Sigmoid colon (tissue), 4 donors: Measurements from ENCODE around the gene GPATCH2.

ENCODE experiments used
- EP300 ChIP-seq, 4 donors: sonication (generic); formaldehyde crosslinking; IDR thresholded peaks; one replicate each; pipeline ENCODE4 v1.6.1; 2017; ENCODE audit warnings: antibody characterized with exemption in 4 of 4
- POLR2A ChIP-seq, 2 donors: fragments of 450-650 bp; IDR thresholded peaks; one replicate each; pipeline ENCODE4 v1.6.1; 2016; ENCODE audit warnings: antibody characterized with exemption in 2 of 2, mild to moderate bottlenecking in 2 of 2, moderate library complexity in 2 of 2
- POLR2AphosphoS5 ChIP-seq, 4 donors: sonication (generic); formaldehyde crosslinking; IDR thresholded peaks; one replicate each; pipeline ENCODE4 v1.6.1; 2017; ENCODE audit warnings: antibody characterized with exemption in 4 of 4
- TF ChIP-seq, protein P1 (sequence below), 4 experiments: fragments of 450-650 bp in 3 of 4; fragments of 200-600 bp in 1 of 4; IDR thresholded peaks; one replicate each; pipeline ENCODE4 v1.5.1; 2016 to 2019; ENCODE audit warnings: antibody characterized with exemption in 4 of 4, mild to moderate bottlenecking in 3 of 4, moderate library complexity in 2 of 4

DNA sequence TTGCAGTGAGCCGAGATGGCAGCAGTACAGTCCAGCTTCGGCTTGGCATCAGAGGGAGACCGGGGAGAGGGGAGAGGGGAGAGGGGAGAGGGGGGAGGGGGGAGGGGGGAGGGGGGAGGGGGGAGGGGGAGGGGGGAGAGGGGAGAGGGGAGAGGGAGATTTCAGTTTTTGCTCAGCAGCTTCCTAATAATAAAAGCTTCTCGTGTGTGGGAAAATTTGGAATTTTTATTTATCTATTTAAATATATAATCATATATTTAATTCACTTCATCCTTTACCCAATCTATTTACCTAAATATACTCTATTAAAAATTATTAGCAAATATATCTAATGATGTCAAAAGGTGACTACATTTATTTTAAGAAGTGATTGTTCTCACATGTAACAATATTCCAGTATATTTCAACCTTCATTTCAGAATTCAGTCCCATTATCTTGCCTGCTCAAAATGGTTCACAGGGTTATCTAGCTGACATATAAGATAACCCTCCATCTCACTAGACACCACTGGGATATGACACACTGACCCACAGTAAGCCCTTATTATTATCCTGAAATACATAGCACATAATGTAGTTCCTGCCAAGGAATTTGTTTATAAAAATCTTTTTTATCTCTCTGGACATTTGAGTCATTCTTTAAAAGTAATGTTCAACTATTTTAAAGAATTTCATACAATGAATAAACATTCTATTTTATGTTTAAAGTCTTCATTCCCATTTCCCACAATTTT lies 105.9 kb downstream of the GPATCH2 start:
- TF ChIP-seq, protein P1, sequence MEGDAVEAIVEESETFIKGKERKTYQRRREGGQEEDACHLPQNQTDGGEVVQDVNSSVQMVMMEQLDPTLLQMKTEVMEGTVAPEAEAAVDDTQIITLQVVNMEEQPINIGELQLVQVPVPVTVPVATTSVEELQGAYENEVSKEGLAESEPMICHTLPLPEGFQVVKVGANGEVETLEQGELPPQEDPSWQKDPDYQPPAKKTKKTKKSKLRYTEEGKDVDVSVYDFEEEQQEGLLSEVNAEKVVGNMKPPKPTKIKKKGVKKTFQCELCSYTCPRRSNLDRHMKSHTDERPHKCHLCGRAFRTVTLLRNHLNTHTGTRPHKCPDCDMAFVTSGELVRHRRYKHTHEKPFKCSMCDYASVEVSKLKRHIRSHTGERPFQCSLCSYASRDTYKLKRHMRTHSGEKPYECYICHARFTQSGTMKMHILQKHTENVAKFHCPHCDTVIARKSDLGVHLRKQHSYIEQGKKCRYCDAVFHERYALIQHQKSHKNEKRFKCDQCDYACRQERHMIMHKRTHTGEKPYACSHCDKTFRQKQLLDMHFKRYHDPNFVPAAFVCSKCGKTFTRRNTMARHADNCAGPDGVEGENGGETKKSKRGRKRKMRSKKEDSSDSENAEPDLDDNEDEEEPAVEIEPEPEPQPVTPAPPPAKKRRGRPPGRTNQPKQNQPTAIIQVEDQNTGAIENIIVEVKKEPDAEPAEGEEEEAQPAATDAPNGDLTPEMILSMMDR (IDR thresholded peaks at IDR 0.05) = no peak
- no peak for TF ChIP-seq POLR2AphosphoS5 (IDR thresholded peaks at IDR 0.05)
- no peak for TF ChIP-seq POLR2A (IDR thresholded peaks at IDR 0.05)
- no peak for TF ChIP-seq EP300 (IDR thresholded peaks at IDR 0.05)
